ENCODE measurements around the gene WWTR1. TPM values are rescaled to one million over a fixed set of nuclear protein-coding genes. Genes with fewer than 3 reads are reported as not detected.

Gene WWTR1
- total and polyA plus RNA-seq, 2 experiments from 2014 or later = 54.8 to 69.1 TPM

DNA sequence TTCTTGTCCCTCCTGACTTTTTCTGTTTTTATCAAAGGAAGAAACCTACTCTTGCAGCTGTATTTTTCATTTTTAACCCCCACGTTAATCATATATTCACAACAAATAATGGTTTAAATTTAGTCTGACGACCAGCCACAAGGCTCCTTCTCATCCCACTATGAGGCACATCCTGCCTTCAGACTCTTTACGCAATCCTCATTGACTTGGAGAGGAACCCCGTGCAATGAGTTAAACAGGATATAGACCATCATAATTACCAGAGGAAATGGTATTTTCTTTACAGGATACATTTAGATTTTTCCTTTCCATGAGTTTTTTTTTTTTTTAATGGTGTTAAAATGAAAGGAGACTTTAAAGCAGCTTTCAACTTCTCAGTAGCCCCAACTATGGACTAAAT, 68.5 kb downstream of the WWTR1 start:
- peak in 1 of 2 donors; percentile 75 for DNase-seq (ENCODE audit: low read depth in 1 of 2, low spot score in 1 of 2)
- Histone ChIP-seq H3K4me1 (ENCODE audit: low read depth) (peaks cover 33% of the 10 kb centered on the region), H3K36me3 (no peaks in the 10 kb centered on the region), H3K27me3 (no peaks in the 10 kb centered on the region), H3K9me3 (ENCODE audit: low read depth) (no peaks in the 10 kb centered on the region), H3K27ac (peak overlapping the region; percentile 82), H3K4me3 (no peak overlapping the region)
- TF ChIP-seq, protein P1, sequence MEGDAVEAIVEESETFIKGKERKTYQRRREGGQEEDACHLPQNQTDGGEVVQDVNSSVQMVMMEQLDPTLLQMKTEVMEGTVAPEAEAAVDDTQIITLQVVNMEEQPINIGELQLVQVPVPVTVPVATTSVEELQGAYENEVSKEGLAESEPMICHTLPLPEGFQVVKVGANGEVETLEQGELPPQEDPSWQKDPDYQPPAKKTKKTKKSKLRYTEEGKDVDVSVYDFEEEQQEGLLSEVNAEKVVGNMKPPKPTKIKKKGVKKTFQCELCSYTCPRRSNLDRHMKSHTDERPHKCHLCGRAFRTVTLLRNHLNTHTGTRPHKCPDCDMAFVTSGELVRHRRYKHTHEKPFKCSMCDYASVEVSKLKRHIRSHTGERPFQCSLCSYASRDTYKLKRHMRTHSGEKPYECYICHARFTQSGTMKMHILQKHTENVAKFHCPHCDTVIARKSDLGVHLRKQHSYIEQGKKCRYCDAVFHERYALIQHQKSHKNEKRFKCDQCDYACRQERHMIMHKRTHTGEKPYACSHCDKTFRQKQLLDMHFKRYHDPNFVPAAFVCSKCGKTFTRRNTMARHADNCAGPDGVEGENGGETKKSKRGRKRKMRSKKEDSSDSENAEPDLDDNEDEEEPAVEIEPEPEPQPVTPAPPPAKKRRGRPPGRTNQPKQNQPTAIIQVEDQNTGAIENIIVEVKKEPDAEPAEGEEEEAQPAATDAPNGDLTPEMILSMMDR (IDR thresholded peaks at IDR 0.05; ENCODE audit: low read depth, low read length) = no peak

DNA sequence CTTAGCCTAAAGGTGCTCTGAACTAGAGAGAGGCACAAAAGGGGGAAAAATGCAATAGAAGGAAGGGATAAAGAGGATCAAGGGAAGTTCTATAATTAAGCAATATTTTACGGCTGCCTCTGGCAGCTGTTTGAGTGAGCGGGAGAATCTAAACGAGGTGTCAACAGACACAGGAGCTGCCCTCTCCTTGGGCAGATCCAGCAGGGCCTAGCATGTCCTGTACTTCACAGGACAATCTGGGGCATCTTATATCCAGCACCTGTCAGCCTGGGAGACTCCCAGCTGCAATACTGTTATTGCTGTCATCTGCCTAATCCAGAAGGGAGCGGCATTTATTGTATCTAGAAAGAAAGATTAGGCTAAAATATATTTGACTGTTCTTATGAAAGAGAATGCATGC, 68.9 kb downstream of the WWTR1 start:
- DNase-seq (ENCODE audit: low read depth in 1 of 2, low spot score in 1 of 2) = no peak
- Histone ChIP-seq H3K27ac (peak overlapping the region; percentile 82), H3K27me3 (no peaks in the 10 kb centered on the region), H3K36me3 (no peaks in the 10 kb centered on the region), H3K4me3 (no peak overlapping the region), H3K9me3 (ENCODE audit: low read depth) (no peaks in the 10 kb centered on the region), H3K4me1 (ENCODE audit: low read depth) (peaks cover 37% of the 10 kb centered on the region)
- TF ChIP-seq, protein P1 (IDR thresholded peaks at IDR 0.05; ENCODE audit: low read depth, low read length) = no peak

DNA sequence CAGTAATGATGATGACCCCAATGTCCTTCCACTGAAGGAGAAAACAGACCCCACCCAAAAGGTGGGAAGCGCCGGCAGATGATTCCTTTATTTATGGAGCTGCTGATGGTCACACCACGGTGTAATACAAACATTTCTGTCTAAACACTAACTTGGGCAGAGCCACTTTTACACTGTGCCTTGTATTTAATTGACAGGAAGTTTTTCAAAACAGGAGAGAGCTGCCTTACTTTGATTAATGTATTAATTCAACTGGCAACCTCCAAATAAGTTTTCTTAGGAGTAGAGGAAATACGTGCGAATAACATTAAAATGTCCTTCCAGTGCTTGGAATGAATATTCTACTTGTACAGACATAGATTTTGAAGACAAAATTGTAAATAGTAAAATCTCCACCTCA, 70.4 kb downstream of the WWTR1 start:
- Histone ChIP-seq H3K27me3 (no peaks in the 10 kb centered on the region), H3K36me3 (no peaks in the 10 kb centered on the region), H3K4me1 (ENCODE audit: low read depth) (peaks cover 35% of the 10 kb centered on the region), H3K4me3 (no peak overlapping the region), H3K27ac (no peak overlapping the region), H3K9me3 (ENCODE audit: low read depth) (no peaks in the 10 kb centered on the region)
- no peak for DNase-seq (ENCODE audit: low read depth in 1 of 2, low spot score in 1 of 2)
- TF ChIP-seq, protein P1 (IDR thresholded peaks at IDR 0.05; ENCODE audit: low read depth, low read length) = no peak

DNA sequence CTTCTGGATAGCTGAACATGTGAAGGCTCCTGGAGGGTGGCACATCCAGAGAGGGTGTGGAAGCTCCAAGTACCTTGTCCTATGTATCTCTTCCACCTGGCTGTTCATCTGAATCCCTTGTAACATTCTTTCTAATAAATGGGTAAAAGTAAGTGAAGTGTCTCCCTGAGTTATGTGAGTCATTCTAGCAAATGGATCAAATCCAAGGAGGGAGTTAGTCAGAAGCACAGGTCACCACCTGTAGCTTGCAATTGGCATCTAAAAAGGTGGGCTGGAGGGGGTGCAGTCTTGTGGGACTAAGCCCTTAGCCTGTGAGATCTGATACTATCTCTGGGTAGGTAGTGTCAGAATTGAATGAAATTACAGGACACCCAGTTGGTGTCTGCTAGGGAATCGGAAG, 71.0 kb downstream of the WWTR1 start:
- DNase-seq (ENCODE audit: low read depth in 1 of 2, low spot score in 1 of 2) = no peak
- TF ChIP-seq, protein P1 (IDR thresholded peaks at IDR 0.05; ENCODE audit: low read depth, low read length) = no peak
- Histone ChIP-seq H3K4me1 (ENCODE audit: low read depth) (peaks cover 34% of the 10 kb centered on the region), H3K4me3 (no peak overlapping the region), H3K9me3 (ENCODE audit: low read depth) (no peaks in the 10 kb centered on the region), H3K27ac (no peak overlapping the region), H3K36me3 (no peaks in the 10 kb centered on the region), H3K27me3 (no peaks in the 10 kb centered on the region)

DNA sequence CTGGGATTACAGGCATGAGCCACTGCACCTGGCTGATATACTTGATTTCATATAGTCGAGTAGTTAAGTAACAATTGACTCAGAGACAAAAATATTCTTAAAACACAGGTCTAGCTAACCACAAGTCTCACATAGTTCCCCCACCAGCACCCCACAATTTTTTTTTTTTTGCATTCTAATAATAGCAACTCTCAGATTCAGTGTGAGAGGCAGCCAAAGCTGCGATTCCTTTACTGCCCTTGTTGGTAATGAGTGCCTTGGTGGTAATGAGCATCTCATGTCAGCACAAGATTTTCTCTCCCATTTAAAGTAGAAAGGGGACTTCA, 72.5 kb downstream of the WWTR1 start:
- H3K27ac ChIP-seq = no peak overlapping the region
- no peaks in the 10 kb centered on the region for H3K9me3 ChIP-seq (ENCODE audit: low read depth)
- no peak for DNase-seq (ENCODE audit: low read depth in 1 of 2, low spot score in 1 of 2)
- no peaks in the 10 kb centered on the region for H3K27me3 ChIP-seq
- TF ChIP-seq, protein P1 (IDR thresholded peaks at IDR 0.05; ENCODE audit: low read depth, low read length) = no peak
- no peak overlapping the region for H3K4me3 ChIP-seq
- H3K36me3 ChIP-seq = no peaks in the 10 kb centered on the region
- H3K4me1 ChIP-seq (ENCODE audit: low read depth) = peaks cover 42% of the 10 kb centered on the region

All from cardiac muscle cell (in vitro differentiated cells and primary cell).